Measurements from ENCODE around the gene INPP5D.
"Not testable (repeated sequence)": the region's sequence is repeated elsewhere in the genome, so short reads cannot be mapped to it uniquely, and the experiment has no call there.

Gene INPP5D

GRCh38 chr2:233147136-233147828 is 87.1 kb downstream of the INPP5D start:
- no peak for DNase-seq

DNA sequence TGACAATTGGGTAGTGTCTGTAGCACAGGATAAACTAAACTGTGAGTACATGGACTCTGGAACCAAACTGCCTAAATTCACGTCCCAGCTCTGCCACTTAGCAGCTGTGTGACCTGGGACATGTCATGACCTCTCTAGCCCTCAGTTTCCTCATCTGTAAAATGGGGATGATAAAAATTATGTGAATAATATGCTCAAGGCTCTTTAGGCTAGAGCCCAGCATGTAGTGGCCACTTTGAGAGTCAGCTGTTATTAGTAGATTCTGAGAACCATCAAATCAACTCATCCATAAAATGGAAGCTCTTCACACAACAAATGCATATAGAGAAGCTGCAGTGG is 87.7 kb downstream of the INPP5D start:
- no peak for DNase-seq

DNA sequence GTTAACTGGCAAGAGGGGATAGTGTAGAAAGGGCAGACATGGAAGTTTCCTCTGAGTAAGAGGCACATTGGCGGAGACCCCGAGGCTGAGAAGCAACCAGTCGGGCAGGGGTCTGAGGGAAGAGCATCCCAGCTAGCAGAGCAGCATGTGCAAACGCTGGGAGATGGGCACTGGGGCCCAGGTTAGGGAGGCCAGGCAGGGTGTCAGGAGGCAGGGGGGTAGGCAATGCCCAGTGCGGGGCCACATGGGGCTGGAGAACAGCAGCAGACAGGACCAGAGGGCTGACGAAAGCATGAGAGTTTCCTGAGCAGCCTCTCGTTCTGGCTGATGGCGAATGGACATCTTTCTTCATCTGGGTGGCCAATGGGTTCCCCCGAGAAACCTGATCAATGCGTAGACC is 88.2 kb downstream of the INPP5D start:
- DNase-seq, result no peak

GRCh38 chr2:233152541-233152940 is 92.4 kb downstream of the INPP5D start:
- no peak for DNase-seq

DNA sequence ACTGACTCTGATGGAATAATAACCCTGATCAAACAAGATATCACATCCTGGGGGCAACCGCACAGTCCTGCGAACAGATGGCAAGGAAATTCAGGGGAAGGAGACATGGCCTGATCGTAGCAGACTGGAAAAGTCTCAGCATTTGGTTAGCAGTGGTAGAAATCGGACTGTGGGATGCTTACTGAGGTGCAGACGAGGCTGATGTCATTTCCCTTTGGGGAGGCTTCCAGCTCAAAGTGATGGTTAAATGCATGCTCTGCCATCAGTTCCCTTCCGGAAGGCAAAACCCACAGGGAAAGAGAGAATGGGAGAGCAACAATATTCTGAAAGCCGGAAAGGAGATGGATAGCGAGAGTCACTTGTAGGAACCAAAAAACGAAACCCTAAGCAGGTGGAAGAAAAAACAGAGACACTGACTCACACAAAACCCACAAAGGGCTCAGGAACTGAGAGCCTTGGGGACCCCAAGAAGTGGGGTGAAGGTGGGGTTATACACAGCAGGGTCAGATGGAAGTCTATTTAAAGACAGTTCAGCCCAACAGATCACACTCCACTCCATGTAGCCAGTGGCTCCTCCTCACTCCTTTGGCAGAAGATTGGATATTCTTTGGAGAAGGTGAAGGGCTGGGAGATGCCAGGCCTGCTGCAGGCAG is 93.1 kb downstream of the INPP5D start:
- no peak for DNase-seq

GRCh38 chr2:233156001-233156400 is 95.9 kb downstream of the INPP5D start:
- no peak for DNase-seq

GRCh38 chr2:233156461-233156860 is 96.3 kb downstream of the INPP5D start:
- not testable (repeated sequence) for DNase-seq

DNA sequence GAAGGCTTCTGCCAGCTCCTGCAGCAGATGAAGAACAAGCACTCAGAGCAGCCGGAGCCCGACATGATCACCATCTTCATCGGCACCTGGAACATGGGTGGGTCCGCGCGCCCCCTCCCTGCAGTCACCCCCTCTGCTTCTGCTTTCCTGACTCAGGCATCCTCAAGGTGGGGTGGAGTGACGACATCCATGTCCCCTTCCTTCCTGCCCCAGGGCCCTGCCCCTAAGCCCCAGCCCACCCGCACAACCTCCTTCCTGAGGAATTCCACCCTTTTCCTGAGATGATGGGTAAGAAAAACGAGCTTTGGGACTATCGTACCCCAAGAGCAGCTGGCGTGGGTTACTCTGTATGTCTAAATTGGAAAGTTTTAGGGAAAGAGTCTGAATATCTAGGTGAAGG is 101.6 kb downstream of the INPP5D start:
- DNase-seq, result no peak

DNA sequence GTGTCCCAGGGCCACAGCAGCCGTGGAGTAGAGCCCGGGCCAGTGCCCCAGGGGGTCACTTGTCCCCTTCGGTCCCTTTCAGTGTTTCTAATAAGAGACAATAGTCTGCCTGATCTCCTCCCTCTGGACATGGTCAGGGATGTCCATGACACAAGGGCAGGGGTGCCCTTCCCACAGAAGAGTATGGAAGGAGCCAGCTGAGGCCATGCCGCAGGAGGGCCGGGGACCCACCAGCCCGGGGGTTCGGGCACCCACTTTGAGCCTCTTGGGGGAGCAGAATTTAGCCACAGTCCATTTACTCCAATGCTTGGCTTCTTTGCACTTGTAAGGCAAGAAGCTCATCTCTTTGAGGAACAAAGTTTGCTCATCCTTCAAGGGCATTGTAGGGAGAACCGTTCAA is 102.6 kb downstream of the INPP5D start:
- no peak for DNase-seq

GRCh38 chr2:233163486-233164103 is 103.5 kb downstream of the INPP5D start:
- DNase-seq, result no peak

- no peak for DNase-seq
These were observed 104.0 kb downstream of the INPP5D start for GRCh38 chr2:233164128-233164635.

DNA sequence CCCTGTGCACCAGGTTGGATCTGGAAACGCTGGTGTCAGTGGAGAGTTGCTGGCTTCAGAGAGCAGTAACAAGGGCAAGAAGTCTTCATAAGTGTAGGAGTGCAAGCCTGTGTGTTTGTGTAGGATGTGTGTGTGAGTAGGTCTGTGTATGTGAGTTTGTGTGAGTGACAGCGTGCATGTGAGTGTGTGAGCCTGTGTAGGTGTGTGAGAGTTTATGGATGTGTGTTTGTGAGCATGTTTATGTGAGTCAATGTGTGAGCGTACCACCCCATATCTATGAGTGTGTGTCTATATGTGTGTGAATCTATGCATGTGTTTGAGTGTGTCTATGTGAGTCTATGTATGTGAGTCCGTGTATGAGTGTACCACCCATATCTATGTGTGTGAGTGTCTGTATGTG is 104.8 kb downstream of the INPP5D start:
- no peak for DNase-seq

DNA sequence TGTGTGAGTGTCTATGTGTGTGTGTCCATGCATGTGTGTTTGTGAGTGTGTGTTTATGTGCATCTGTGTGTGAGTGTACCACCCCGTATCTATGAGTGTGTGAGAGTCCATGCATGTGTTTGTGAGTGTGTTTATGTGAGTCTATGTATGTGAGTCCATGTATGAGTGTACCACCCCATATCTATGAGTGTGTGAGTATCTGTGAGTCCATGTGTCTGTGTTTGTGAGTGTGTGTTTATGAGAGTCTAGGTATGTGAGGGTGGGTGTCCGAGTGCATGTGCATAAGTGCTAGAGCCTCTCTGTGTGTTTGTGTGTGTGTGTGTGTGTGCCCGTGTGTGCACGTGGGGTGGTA is 105.4 kb downstream of the INPP5D start:
- no peak for DNase-seq

DNA sequence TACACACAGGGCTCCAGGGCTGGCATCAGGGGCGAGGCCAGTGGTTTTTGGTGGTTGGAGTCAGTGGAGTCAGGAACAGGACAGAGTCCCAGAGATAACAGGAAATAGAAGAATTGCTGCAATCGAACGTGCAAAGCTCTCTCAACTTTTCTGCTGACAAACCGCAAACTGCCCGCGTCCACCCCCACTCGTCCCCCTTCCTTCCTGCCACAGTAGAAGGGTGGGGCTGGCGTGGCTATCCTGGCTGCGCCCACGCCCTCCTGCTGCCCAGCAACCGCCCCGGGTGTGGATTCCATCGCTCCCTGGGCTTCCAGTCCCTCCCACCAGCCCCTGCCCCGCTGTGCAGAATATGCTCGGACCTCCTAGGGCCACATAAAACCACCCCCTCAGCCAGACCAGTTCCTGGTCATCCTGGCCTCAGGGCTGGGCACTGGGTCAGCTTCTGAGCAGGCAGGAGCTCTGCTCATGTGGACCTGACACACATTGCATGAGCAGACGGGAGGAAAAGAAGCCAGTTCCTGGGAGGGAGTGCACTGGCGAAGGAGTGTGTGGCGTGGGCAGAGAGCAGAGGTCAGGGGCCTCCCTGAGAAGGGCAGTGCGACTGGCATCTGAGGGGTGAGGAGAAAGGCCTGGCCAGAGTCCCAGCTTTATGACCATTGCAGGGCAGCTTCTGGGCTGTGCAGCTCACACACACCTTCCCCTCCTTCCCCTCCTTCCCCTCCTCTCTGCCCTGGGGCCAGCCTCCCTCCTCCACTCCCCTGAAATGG is 105.9 kb downstream of the INPP5D start:
- no peak for DNase-seq

GRCh38 chr2:233168445-233168844 is 108.3 kb downstream of the INPP5D start:
- DNase-seq, result no peak

GRCh38 chr2:233168919-233169318 is 108.8 kb downstream of the INPP5D start:
- no peak for DNase-seq

- no peak for DNase-seq
These were observed 111.2 kb downstream of the INPP5D start for GRCh38 chr2:233171344-233171743.

- DNase-seq, result no peak
These were observed 113.0 kb downstream of the INPP5D start for GRCh38 chr2:233173115-233173514.

- no peak for DNase-seq
These were observed 114.0 kb downstream of the INPP5D start for GRCh38 chr2:233174137-233174536.

- DNase-seq, result no peak
These were observed 119.1 kb downstream of the INPP5D start for GRCh38 chr2:233178994-233179847.

GRCh38 chr2:233179848-233180366 is 119.8 kb downstream of the INPP5D start:
- no peak for DNase-seq

GRCh38 chr2:233183869-233184418 is 123.8 kb downstream of the INPP5D start:
- no peak for DNase-seq
